ENCODE measurements around the gene INTS15. TPM values are rescaled to one million over a fixed set of nuclear protein-coding genes. Genes with fewer than 3 reads are reported as not detected.

The INTS15 gene
- polyA plus RNA-seq, 1 of the 3 experiments (the other 2 are of a cell fraction): 39.1 TPM

GRCh38 chr7:6545398-6546126 lies 44.3 kb upstream of the INTS15 start:
- H3K4me2 ChIP-seq: no peak overlapping the region
- no peak overlapping the region for H2AFZ ChIP-seq (ENCODE audit: low read depth)
- no peaks in the 10 kb centered on the region for H3K79me2 ChIP-seq (ENCODE audit: insufficient read depth)
- H3K9me2 ChIP-seq: no peaks in the 10 kb centered on the region
- CTCF ChIA-PET: interaction anchor here (0.9 to 2.6 kb wide), 3 partner anchors 13 to 30 kb away, joined by 3 to 14 read pairs (median 3); no protein-coding TSS in a partner anchor
- 70% methylated on average over 22 of the region's 22 CpGs for WGBS (ENCODE audit: low lambda C conversion rate)
- no peaks in the 10 kb centered on the region for H4K20me1 ChIP-seq (ENCODE audit: insufficient read depth)
- POLR2A ChIA-PET: no interaction called here
- no peaks in the 10 kb centered on the region for H3K4me1 ChIP-seq (ENCODE audit: control insufficient read depth in 1 of 2, insufficient read depth in 2 of 2, low read depth in 1 of 2, low read length in 1 of 2)
- H3K36me3 ChIP-seq (replicated peaks in 1 of 2; ENCODE audit: control insufficient read depth in 1 of 2, insufficient read depth in 2 of 2, low read length in 1 of 2): no peaks in the 10 kb centered on the region
- no peaks in the 10 kb centered on the region for H3K27me3 ChIP-seq (ENCODE audit: insufficient read depth)
- H3K4me3 ChIP-seq (ENCODE audit: low read depth in 2 of 2, low read length in 1 of 2): no peak overlapping the region
- TF ChIP-seq SIN3A (IDR thresholded peaks at IDR 0.05; ENCODE audit: borderline replicate concordance, low read depth, low read length) (no peak), EP300 (IDR thresholded peaks at IDR 0.05; ENCODE audit: borderline replicate concordance in 1 of 2, low read depth in 1 of 2, low read length in 1 of 2) (no peak), TCF12 (IDR thresholded peaks at IDR 0.05) (no peak), MEF2A (IDR thresholded peaks at IDR 0.05; ENCODE audit: borderline replicate concordance, low read depth) (no peak), NFIC (IDR thresholded peaks at IDR 0.05; ENCODE audit: borderline replicate concordance) (no peak), TAF1 (IDR thresholded peaks at IDR 0.05; ENCODE audit: borderline replicate concordance, low read depth, low read length) (no peak), PBX3 (IDR thresholded peaks at IDR 0.05) (no peak), YY1 (IDR thresholded peaks at IDR 0.05; ENCODE audit: low read depth) (no peak), TEAD4 (IDR thresholded peaks at IDR 0.05; ENCODE audit: borderline replicate concordance, insufficient read depth) (no peak), USF2 (IDR thresholded peaks at IDR 0.05; ENCODE audit: borderline replicate concordance, low read depth, low read length) (no peak), FOXJ3 (CRISPR knock-in tag; IDR thresholded peaks at IDR 0.05) (no peak), REST (IDR thresholded peaks at IDR 0.05; ENCODE audit: low read depth, low read length) (no peak), RAD21 (IDR thresholded peaks at IDR 0.05; ENCODE audit: low read length) (no peak)
- TF ChIP-seq, protein P1, sequence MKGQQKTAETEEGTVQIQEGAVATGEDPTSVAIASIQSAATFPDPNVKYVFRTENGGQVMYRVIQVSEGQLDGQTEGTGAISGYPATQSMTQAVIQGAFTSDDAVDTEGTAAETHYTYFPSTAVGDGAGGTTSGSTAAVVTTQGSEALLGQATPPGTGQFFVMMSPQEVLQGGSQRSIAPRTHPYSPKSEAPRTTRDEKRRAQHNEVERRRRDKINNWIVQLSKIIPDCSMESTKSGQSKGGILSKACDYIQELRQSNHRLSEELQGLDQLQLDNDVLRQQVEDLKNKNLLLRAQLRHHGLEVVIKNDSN (IDR thresholded peaks at IDR 0.05; ENCODE audit: borderline replicate concordance, low read depth): no peak
- H3K27ac ChIP-seq (ENCODE audit: low read depth in 2 of 2, low read length in 1 of 2): no peak overlapping the region
- no peak for DNase-seq
- H3K9ac ChIP-seq: no peak overlapping the region
- no peaks in the 10 kb centered on the region for H3F3A ChIP-seq (replicated peaks; ENCODE audit: insufficient read depth)
- no peaks in the 10 kb centered on the region for H3K9me3 ChIP-seq
